ENCODE data around the gene KDM1A.

Gene KDM1A

GRCh38 chr1:23039308-23039826 is 20.1 kb downstream of the KDM1A start (continued):
- TF ChIP-seq, protein P1, sequence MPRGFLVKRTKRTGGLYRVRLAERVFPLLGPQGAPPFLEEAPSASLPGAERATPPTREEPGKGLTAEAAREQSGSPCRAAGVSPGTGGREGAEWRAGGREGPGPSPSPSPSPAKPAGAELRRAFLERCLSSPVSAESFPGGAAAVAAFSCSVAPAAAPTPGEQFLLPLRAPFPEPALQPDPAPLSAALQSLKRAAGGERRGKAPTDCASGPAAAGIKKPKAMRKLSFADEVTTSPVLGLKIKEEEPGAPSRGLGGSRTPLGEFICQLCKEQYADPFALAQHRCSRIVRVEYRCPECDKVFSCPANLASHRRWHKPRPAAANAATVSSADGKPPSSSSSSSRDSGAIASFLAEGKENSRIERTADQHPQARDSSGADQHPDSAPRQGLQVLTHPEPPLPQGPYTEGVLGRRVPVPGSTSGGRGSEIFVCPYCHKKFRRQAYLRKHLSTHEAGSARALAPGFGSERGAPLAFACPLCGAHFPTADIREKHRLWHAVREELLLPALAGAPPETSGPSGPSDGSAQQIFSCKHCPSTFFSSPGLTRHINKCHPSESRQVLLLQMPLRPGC (tag by site-specific recombination; IDR thresholded peaks at IDR 0.05), result no peak
- TF ChIP-seq HIC1 (tag by site-specific recombination; IDR thresholded peaks at IDR 0.05) (no peak), ZNF488 (tag by site-specific recombination; IDR thresholded peaks at IDR 0.05) (no peak), ZNF239 (tag by site-specific recombination; IDR thresholded peaks at IDR 0.05) (no peak), ZNF394 (tag by site-specific recombination; IDR thresholded peaks at IDR 0.05; ENCODE audit: borderline replicate concordance) (no peak), ZNF639 (tag by site-specific recombination; IDR thresholded peaks at IDR 0.05) (0 out of 2 replicates have a peak, but pooled peaks have one; percentile 19), ZNF23 (tag by site-specific recombination; IDR thresholded peaks at IDR 0.05; ENCODE audit: borderline replicate concordance) (no peak), ZNF311 (tag by site-specific recombination; IDR thresholded peaks at IDR 0.05; ENCODE audit: borderline replicate concordance) (no peak), GLIS2 (tag by site-specific recombination; IDR thresholded peaks at IDR 0.05) (no peak), ZNF335 (tag by site-specific recombination; conservative IDR thresholded peaks at IDR 0.05) (no peak), ZNF514 (tag by site-specific recombination; IDR thresholded peaks at IDR 0.05) (no peak), KLF10 (tag by site-specific recombination; IDR thresholded peaks at IDR 0.05) (no peak), ZNF433 (tag by site-specific recombination; IDR thresholded peaks at IDR 0.05; ENCODE audit: low read depth) (no peak), ZNF175 (tag by site-specific recombination; IDR thresholded peaks at IDR 0.05) (no peak), MEIS1 (CRISPR knock-in tag; IDR thresholded peaks at IDR 0.05; ENCODE audit: borderline replicate concordance) (no peak), ZFHX2 (tag by site-specific recombination; conservative IDR thresholded peaks at IDR 0.05) (no peak), ZNF146 (tag by site-specific recombination; IDR thresholded peaks at IDR 0.05) (no peak), ZSCAN16 (tag by site-specific recombination; IDR thresholded peaks at IDR 0.05) (no peak), EGR2 (tag by site-specific recombination; IDR thresholded peaks at IDR 0.05; ENCODE audit: low read depth) (no peak), ZNF2 (tag by site-specific recombination; IDR thresholded peaks at IDR 0.05) (0 out of 2 replicates have a peak, but pooled peaks have one; percentile 50), ZNF114 (tag by site-specific recombination; IDR thresholded peaks at IDR 0.05) (no peak), ZNF558 (tag by site-specific recombination; IDR thresholded peaks at IDR 0.05) (no peak), KLF8 (tag by site-specific recombination; IDR thresholded peaks at IDR 0.05) (0 out of 2 replicates have a peak, but pooled peaks have one; percentile 43), ZNF37A (tag by site-specific recombination; IDR thresholded peaks at IDR 0.05) (no peak), RBAK (tag by site-specific recombination; IDR thresholded peaks at IDR 0.05) (no peak)
- TF ChIP-seq, protein P2, sequence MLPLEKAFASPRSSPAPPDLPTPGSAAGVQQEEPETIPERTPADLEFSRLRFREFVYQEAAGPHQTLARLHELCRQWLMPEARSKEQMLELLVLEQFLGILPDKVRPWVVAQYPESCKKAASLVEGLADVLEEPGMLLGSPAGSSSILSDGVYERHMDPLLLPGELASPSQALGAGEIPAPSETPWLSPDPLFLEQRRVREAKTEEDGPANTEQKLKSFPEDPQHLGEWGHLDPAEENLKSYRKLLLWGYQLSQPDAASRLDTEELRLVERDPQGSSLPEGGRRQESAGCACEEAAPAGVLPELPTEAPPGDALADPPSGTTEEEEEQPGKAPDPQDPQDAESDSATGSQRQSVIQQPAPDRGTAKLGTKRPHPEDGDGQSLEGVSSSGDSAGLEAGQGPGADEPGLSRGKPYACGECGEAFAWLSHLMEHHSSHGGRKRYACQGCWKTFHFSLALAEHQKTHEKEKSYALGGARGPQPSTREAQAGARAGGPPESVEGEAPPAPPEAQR (tag by site-specific recombination; IDR thresholded peaks at IDR 0.05), result no peak
- TF ChIP-seq, protein P3, sequence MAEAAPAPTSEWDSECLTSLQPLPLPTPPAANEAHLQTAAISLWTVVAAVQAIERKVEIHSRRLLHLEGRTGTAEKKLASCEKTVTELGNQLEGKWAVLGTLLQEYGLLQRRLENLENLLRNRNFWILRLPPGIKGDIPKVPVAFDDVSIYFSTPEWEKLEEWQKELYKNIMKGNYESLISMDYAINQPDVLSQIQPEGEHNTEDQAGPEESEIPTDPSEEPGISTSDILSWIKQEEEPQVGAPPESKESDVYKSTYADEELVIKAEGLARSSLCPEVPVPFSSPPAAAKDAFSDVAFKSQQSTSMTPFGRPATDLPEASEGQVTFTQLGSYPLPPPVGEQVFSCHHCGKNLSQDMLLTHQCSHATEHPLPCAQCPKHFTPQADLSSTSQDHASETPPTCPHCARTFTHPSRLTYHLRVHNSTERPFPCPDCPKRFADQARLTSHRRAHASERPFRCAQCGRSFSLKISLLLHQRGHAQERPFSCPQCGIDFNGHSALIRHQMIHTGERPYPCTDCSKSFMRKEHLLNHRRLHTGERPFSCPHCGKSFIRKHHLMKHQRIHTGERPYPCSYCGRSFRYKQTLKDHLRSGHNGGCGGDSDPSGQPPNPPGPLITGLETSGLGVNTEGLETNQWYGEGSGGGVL (tag by site-specific recombination; IDR thresholded peaks at IDR 0.05), result no peak
- TF ChIP-seq, protein P4, sequence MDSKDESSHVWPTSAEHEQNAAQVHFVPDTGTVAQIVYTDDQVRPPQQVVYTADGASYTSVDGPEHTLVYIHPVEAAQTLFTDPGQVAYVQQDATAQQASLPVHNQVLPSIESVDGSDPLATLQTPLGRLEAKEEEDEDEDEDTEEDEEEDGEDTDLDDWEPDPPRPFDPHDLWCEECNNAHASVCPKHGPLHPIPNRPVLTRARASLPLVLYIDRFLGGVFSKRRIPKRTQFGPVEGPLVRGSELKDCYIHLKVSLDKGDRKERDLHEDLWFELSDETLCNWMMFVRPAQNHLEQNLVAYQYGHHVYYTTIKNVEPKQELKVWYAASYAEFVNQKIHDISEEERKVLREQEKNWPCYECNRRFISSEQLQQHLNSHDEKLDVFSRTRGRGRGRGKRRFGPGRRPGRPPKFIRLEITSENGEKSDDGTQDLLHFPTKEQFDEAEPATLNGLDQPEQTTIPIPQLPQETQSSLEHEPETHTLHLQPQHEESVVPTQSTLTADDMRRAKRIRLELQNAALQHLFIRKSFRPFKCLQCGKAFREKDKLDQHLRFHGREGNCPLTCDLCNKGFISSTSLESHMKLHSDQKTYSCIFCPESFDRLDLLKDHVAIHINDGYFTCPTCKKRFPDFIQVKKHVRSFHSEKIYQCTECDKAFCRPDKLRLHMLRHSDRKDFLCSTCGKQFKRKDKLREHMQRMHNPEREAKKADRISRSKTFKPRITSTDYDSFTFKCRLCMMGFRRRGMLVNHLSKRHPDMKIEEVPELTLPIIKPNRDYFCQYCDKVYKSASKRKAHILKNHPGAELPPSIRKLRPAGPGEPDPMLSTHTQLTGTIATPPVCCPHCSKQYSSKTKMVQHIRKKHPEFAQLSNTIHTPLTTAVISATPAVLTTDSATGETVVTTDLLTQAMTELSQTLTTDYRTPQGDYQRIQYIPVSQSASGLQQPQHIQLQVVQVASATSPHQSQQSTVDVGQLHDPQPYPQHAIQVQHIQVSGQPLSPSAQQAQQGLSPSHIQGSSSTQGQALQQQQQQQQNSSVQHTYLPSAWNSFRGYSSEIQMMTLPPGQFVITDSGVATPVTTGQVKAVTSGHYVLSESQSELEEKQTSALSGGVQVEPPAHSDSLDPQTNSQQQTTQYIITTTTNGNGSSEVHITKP (tag by site-specific recombination; IDR thresholded peaks at IDR 0.05), result no peak

Measured in HEK293 (cell line).